GM12875 (cell line): Measurements from ENCODE around the gene PTX4.

Source experiments
- H3K4me3 ChIP-seq: one replicate; pipeline ENCODE4 v1.5.1; 2011; ENCODE audit warnings: low read depth, low read length, control low read depth
- TF ChIP-seq, protein P1 (sequence below): IDR thresholded peaks from 2 replicates; pipeline ENCODE4 v1.5.1; 2011; ENCODE audit warnings: low read depth, mild to moderate bottlenecking, control low read depth, inconsistent platforms, low read length, moderate library complexity, borderline replicate concordance; ENCODE audit not compliant: insufficient read depth

Gene PTX4

DNA sequence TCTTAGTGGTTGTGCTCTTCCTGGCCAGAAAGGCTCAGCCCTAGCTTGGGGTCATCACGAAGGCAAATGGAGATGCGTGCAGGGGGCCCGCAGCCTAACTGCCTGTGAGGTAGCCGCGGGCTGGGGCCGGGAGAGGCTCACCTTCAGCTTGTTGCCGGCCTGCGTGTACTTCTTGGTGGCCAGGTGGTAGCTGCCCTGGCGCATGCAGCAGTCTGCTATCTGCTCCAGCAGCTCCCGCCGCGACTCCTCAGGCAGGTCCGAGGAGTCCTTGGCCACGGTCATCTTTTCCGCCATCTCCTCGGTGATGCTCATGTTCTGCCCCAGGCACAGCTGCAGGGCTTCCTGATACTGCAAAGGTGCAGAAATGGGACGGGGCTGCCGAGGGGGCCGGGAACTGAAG is 31.7 kb upstream of the PTX4 start:
- TF ChIP-seq, protein P1, sequence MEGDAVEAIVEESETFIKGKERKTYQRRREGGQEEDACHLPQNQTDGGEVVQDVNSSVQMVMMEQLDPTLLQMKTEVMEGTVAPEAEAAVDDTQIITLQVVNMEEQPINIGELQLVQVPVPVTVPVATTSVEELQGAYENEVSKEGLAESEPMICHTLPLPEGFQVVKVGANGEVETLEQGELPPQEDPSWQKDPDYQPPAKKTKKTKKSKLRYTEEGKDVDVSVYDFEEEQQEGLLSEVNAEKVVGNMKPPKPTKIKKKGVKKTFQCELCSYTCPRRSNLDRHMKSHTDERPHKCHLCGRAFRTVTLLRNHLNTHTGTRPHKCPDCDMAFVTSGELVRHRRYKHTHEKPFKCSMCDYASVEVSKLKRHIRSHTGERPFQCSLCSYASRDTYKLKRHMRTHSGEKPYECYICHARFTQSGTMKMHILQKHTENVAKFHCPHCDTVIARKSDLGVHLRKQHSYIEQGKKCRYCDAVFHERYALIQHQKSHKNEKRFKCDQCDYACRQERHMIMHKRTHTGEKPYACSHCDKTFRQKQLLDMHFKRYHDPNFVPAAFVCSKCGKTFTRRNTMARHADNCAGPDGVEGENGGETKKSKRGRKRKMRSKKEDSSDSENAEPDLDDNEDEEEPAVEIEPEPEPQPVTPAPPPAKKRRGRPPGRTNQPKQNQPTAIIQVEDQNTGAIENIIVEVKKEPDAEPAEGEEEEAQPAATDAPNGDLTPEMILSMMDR, result no peak

DNA sequence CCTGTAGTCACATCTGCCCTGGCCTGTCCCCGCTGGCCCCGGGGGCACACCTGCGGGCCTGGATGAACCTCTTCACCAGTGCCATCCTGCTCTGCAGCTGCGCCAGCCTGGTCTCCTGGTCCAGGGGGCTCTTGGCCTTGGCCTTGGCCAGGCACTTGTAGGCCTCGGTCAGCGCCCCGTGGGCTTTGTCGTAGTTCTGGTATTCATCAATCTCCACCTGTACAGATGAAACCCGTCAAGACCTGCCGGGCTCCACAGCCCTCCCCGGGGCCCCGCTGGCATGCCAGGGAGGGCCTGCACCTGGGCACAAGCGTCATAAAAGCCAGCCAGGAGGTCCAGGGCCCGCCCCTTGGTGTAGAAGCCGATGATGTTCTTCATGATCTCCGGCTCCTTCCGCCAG is 31.1 kb upstream of the PTX4 start:
- TF ChIP-seq, protein P1, result no peak
- H3K4me3 ChIP-seq, result no peak overlapping the region

More for the DNA sequence above, 31.7 kb upstream of the PTX4 start:
- H3K4me3 ChIP-seq, result no peak overlapping the region

DNA sequence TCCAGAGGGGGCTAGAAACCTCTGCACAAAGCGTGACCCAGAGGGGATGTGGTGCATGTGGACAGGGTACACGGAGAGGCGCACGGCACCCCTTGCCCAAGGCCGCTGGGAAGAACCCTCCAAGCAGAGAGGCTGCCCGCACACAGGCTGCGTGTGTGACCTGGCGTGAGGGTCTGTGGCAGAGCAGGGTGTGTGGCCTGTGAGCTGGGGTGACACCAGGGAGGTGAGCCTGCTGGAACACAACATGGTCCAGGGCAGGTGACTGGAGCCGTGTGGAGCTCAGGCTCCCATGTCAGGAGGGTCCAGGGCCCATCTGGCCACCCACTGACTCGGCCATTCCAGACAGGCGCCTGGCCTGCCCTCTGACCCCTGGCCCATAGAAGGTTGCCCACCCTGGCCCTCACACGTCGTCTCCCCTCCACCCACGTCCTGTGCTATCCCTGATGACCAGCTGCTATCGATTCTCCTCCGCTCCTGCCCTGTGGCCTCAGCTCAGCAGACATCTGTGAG is 29.9 kb upstream of the PTX4 start:
- no peak overlapping the region for H3K4me3 ChIP-seq
- TF ChIP-seq, protein P1, result no peak

DNA sequence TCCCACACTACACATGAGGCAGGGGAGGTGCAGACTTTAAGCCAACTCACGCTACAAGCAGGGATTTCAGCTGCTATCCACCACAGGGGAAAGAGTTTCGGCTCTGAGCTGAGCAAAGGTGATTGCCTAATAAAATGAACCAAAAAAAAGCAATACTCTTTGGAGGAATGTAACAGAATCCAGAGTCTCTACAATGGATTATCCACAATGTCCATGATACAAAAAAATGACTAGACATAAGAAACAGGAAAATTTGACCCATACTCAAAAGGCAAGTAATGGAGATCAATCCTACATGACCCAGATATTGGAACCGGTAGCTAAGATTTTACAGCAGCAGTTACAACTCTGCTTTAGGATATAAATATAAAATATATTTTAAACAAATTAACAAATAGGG is 25.8 kb upstream of the PTX4 start:
- H3K4me3 ChIP-seq, result no peak overlapping the region
- TF ChIP-seq, protein P1, result no peak

DNA sequence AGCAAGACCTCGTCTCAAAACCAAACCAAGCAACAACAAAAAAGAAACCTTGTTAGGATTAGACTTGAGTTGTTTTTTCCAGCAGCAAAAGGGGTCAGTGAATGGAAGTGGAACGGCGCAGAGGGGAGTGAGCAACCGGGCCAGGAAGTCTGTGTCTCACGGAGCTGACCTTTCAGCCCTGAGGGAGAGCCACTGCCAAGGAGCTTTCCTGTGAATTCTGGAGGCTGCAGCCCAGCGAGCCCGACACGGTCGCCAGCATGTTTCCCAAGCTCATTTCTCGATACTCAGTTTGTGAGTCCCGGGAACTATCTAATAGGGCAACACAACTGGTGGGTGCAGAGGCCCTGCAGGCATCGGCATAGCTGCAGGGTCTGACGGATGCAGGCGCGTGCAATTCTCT is 24.0 kb upstream of the PTX4 start:
- no peak overlapping the region for H3K4me3 ChIP-seq
- TF ChIP-seq, protein P1, result no peak

DNA sequence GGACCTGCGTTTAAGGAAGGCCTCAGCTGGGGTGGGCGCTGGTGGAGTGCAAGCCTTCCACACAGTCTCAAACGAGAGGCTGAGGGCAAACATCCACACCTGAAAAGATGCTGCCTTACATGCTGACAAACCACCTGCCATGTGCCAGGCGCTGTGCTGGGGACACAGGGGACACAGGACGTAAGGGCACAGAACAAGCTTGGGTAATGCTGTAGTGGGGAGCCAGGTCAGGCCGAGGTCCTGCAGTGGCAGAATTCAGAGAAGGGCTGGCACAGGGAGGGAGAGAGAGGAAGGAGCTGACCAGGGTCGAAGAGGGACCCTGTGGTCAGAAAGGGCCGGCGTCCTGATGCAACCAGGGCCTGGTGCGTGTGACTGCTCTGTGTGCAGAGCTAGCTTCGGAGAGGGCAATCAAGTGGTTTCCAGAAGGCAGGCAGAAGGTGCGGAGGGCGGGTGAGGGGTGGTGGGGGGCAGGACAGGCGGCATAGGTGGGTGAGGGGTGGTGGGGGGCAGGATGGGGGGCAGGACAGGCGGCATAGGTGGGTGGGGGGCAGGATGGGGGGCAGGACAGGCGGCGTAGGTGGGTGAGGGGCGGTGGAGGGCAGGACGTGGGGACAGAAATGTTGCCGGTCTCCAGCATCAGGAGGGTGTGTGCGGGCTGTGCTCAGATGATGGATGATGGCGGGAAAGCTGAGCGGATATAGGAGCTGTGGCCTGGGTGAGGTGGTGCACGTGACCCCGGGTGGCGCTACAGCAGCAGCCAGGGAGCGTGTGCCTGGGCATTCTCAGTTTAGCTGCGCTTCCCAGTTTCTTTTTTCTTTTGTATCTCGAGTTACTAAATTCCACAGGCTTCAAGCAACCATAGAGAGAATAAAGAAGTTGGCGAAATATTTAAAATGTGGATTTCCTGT is 23.2 kb upstream of the PTX4 start:
- TF ChIP-seq, protein P1, result no peak
- H3K4me3 ChIP-seq, result no peak overlapping the region

DNA sequence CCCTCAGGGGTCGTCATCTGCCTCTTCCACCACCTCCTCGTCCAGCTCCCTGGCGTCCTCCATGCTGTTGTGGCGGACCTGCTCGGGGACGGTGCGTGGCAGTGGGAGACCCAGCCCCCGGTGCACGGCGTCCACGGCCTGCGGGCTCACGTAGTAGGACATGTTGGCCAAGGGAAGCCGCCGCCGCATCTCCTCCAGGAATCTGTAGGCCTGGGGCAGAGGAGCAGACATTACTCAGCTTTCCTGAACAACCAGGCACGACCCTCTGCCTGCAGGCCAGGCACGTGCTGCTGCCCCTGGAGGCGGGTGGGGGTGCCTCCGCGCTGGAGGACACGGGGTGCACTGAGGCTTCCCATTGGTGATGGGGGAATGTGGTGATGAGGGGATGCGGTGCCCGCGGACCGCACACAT is 22.2 kb upstream of the PTX4 start:
- TF ChIP-seq, protein P1, result no peak
- no peak overlapping the region for H3K4me3 ChIP-seq
